HG03103 (cell line): Measurements from ENCODE around the gene ARL4C.

ENCODE experiments used
- ATAC-seq: cut with Tn5 transposase; IDR thresholded peaks from one replicate; pipeline ENCODE4 v1.9.1; 2021; ENCODE audit warnings: low read depth; ENCODE audit not compliant: unreplicated experiment

ARL4C gene, protein sequence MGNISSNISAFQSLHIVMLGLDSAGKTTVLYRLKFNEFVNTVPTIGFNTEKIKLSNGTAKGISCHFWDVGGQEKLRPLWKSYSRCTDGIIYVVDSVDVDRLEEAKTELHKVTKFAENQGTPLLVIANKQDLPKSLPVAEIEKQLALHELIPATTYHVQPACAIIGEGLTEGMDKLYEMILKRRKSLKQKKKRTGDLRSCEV

DNA sequence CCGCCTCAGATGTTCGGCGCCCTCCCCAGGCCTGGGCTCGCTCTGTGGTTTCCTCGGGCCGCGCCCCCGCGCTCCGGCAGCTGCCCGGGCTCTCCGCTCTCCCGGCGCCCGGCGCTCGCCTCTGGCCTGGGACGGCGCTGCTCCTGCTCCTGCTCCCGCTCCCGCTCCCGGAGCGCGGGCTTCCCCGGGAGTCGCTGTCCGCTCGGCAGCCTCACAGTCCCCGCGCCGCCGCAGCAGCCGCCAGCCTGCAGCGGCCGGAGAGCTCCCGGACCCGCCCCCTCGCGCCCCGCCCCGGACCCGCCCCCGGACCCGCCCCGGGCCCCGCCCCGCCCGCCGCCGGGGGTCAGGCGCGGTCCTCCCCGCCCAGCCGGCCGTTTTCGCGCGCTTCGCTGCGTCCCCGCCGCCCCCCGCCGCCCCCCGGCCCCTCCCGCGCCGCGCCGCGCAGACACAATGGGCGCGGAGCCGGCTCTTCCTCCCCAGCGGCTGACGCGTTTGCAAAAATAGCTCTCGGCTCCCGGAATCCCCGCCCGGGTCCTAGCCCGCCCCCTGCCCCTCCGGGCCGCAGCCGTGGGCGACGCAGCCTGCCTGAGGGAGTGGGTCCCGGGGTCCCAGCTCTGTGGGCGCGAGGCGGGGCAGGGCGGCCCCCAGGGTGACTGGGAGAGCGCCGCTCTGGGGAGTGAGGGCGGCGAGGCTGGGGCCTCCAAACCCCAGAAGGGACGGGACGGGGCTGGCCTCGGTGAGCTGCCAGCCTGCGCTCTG lies at the start of gene ARL4C:
ARL4C (minus strand) TSS at position 247 of the 759 bp plus-strand sequence. CDS start 495 bp downstream, outside the sequence.
- ATAC-seq, result peak; percentile 39

- ATAC-seq, result no peak
Measured at GRCh38 chr2:234544659-234545611, 48.1 kb upstream of the ARL4C start.

GRCh38 chr2:234542742-234543141 lies 45.9 kb upstream of the ARL4C start:
- ATAC-seq, result no peak

DNA sequence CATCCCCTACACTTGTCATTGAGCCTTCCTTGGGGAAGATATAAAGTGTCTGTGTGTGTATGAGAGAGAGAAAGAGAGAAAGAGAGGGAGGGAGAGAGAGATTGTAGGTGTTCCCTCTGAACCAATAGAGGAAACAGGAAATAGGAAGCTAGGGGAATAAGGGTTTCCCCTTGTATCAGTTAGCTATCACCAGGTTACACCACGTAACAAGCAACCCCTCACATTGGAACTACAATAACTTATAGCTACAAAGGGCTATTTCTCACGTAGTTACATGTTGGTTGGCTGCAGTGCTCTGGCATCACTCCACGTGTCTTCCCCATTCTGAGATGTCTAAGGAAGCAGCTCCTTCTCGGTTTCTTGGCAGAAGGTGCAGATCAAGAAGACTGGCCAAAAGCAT lies 41.0 kb upstream of the ARL4C start:
- ATAC-seq, result no peak

DNA sequence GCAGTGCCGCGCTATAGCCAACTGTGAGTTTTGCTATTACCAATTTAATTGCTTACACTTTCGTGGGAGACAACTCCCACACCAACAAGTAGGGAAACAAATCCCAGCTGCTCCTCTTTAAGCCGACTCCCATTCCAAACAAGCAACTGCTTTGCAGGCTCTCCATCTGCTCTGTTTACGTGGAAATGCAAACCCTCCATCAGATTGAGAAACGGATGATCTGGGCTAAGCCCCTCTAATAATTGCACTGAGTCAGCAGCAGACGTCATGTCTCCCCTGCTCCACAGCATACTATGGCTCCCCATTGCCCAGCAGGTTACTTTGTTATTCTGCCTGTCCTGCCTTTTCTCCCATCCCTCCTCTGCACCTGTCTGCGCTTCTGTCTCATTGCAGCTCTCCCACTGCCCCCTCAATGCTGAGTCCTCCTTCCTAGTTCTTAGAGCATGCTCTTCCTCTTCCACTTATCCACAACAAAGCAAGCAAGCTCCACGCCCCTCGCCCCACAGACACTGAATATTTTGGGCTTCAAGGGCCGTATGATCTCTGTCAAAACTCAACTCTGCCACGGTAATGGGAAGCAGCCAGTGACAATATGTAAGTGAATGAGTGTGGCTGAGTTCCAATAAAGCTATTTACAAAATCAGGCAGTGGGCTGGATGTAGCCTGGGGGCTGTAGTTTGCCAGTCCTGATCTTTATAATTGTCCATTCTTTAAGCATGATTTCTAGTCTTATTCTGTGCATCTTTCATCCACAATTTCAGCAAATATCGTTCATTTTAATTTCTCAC lies 39.5 kb upstream of the ARL4C start:
- ATAC-seq, result no peak

DNA sequence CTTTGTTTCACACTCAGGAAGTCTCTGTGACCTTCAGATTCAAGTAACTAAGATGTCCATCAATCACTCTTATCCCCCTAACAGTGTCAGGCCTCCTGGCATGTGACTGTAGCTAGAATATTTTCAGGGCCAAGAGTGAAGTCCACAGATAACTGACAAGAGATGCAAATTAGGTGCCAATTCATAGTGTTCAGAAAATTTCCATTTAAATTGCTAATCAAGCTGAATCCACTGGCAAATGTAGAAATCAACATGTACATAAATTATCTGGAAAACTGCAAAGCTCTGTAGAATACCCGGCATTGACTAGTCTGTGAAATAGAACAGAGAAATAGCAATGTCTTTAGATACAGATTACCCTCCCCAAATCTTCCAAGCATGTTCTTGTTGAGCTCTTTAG lies 38.6 kb upstream of the ARL4C start:
- ATAC-seq, result no peak

GRCh38 chr2:234534515-234534914 lies 37.6 kb upstream of the ARL4C start:
- ATAC-seq, result no peak

DNA sequence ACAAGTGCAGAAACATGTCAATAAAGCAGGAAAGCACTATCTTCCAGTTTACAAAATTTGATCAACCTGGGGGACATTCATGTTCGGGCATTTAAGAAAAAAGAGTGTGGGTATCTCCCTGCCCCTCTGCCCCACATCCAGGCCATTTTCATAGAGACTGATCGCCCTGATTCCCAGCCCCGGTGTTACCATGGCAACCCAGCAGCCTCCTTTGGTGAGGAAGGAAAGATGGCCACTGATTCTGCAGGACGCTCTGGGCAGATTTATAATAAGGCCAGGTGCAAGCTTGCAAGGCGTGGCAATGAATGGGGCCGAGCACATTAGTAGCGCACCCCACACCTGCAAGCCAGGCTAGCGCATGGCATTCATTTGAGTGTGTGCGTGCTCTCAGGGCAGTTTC lies 36.7 kb upstream of the ARL4C start:
- no peak for ATAC-seq

DNA sequence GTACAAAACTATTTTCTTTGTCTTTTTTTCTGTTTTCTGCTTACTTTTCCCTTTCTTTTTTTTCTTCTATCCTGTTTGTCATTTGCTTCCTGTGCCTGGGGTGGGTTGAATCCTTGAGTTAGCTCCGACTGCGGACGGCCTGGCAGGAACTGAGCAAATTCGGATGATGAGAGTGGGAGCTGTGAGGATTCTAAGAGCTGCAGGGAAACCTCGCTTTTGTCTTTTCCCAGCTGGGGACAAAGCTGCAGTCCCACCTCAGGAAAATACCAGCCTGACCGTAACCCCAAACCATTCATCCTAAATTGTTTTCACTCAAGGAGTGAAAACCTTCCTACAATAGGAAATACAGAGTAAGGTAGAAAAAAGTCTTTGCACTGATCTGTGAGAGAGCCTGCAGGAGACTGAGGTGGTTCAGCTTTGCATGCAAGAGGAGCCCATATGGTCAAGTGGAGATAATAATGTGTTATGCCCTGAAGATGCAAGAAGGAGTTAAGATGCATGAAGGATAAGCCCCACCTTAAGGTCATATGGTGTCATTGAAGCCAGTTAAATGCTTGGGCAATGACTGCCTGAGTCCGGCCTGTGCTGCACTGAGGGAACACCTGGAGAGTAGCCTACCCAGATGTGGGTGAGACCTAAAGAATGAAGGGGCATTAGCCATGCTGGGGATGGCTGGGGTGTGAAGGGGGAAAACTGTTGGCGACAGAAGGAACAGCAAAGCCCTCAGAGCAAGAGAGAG lies 31.7 kb upstream of the ARL4C start:
- no peak for ATAC-seq

- no peak for ATAC-seq
Measured at GRCh38 chr2:234526711-234527110, 29.8 kb upstream of the ARL4C start.

- no peak for ATAC-seq
Measured at GRCh38 chr2:234521536-234521935, 24.7 kb upstream of the ARL4C start.

DNA sequence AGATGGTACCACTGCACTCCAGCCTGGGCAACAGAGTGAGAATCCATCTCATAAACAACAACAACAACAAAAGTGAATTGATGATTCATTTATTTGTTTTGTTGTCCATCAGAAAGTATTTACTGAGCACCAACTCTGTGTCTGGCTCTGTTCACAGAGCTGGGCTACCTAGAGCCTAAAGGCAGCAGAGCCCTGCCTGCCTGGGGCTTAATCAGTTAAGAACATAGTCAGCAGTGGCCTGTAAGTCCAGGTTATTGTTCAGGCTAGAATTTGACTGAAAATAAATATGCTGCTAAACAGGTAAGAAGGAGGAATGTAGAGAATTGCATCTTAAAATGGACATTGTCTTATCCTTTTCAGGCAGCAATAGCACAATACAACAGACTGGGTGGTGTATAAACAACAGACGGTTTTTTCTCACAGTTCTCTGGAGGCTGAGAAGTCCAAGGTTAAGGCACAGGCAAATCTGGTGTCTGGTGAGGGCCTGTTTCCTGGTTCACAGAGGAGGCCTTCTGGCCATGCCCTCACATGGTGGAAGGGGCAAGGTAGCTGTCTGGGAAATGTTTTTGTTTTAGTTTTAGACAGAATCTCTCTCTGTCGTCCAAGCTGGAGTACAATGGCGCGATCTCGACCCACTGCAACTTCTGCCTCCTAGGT lies 22.2 kb upstream of the ARL4C start:
- no peak for ATAC-seq

DNA sequence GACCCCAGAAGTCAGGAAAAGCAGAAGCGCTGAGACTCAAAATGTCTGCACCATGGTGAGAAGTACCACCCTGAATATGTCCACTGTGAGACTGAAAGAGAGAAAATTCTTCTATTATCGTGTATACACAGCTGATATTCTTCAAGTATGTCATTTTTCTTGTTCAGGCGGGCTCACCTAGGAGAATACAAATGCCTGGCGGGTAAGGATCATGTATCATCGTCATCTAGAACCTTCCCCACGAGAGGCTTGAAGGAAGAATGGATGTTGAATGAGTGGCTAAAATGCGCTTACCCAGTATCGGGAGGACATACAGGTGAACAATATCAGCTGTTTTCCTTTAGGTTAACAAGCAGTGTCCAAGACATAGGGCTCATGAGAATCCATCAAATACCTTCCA lies 21.1 kb upstream of the ARL4C start:
- ATAC-seq, result no peak

DNA sequence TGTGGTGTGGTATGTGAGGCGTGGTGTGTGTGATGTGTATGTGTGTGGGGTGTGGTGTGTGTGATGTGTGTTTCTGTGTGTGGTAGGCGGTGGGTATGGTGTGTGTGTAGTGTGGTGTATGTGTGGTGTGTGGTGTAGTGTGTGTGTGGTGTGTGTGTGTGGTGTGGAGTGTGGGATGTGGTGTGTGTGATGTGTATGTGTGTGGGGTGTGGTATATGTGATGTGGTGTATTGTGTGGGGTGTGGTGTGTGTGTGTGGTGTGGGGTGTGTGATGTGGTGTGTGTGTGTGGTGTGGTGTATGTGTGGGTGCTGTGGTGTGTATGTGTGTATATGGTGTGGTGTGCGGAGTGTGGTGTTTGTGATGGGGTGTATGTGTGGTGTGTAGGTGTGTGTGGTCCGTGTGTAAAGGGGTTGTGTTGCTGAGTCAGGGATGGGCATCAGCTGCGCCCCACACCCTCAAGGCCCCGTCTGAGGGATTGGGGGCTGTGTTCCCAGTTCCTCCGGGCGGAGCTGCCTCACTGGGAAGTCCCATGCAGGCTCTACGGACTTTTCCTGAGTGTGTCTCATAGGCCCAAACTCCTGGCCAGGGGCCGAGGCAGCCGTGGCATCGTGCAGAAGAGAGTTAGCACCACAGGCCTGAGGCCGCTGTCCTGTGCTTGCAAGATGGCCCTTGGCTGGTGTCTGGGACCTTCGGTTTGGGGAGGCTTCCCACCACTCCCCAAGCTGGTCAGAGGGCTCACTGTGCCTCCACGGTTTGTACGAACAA lies 18.2 kb upstream of the ARL4C start:
- no peak for ATAC-seq

DNA sequence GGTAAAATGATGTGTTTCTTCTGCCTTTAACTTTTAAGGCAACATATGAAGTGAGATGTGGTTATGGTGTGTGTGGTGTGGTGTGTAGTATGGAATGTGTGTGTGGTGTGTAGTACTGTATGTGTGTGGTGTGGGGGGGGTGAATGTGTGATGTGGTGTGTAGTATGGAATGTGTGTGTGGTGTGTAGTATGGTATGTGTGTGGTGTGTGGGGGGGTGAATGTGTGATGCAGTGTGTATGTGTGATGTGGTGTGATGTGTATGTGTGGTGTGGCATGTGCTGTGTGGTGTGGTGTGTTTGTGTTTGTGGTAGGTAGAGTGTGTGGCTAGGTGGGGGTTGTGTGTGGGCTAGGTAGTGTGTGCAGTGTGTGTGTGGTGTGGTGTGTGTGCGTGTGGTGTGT lies 17.2 kb upstream of the ARL4C start:
- ATAC-seq, result no peak

DNA sequence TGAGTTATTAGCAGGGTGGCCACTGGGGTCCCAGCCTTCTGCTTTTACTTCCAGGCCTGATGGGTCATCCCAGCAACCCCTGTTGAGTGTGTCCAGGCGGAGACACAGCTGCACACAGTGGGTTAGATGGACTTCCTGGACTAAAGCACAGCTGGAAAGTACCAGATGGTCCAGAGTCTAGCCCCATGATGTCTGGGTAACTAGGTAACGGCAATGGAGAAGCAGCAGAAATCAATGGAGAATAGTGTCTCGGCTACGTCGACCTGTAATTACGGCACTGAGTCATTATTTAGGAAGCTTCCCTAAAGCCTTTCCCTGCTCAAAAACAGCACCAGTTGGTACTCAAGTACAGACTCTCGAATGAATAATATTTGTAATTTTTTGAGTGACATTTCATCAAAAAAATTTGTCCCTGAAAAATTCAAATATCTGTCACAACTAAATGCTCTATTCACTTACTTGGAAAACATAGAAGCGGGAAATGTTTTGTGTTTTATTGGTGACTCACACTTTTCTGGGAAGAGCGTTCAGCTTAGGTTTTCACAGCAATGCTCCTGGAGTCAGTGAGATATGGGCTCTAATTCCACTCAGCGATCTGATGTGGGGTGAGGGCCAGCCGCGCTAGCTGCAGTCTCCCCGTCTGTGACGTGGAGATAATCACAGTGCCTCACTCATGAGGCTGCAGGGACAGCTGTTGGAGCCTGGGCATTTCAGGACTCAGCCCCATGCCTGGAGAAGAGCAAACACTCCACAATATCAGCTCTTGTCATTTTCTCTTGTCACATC lies 16.2 kb upstream of the ARL4C start:
- no peak for ATAC-seq

DNA sequence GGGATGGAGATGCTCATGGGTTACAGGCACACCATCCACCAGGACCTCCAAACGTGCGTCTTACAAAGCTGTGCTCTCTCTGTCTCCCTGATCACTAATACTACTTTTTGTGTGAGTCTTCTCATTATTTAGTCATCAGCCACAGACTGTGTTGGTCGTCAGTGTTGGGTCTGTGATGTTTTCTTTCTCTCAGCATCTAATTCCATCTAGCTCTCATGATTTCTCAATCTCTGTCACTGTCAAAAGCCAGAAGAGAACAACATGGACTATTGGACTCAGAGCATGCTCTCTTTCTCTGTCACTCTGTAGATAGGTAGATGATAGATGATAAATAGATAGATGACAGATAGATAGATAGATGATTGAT lies 6.0 kb upstream of the ARL4C start:
- ATAC-seq, result no peak
